Measurements from ENCODE around the gene NOL4L. TPM values are rescaled to one million over a fixed set of nuclear protein-coding genes. Genes with fewer than 3 reads are reported as not detected.

The NOL4L gene
- total RNA-seq, 6 experiments from 2014 or later = 12.0 to 16.3 (median 13.2) TPM

GRCh38 chr20:32473231-32474008 lies 111.7 kb downstream of the NOL4L start:
- TF ChIP-seq CTCF (IDR thresholded peaks at IDR 0.05) = no peak
- no peak for DNase-seq
- Mint-ChIP-seq H3K36me3 (ENCODE audit: low read depth) (peaks cover 11% of the 10 kb centered on the region; the same call in 1 of the 2 replicates), H3K9me3 (no peaks in the 10 kb centered on the region), H3K4me1 (ENCODE audit: low read depth) (peaks cover 50% of the 10 kb centered on the region), H3K27me3 (ENCODE audit: insufficient read depth) (peaks cover 2% of the 10 kb centered on the region), H3K27ac (peak overlapping the region; percentile 40; the same call in 1 of the 2 replicates), H3K4me3 (peak overlapping the region; percentile 30; the same call in 1 of the 2 replicates)

- TF ChIP-seq CTCF (IDR thresholded peaks at IDR 0.05) = no peak
- H3K4me3 Mint-ChIP-seq = no peak overlapping the region
- H3K9me3 Mint-ChIP-seq = no peaks in the 10 kb centered on the region
- peaks cover 11% of the 10 kb centered on the region; the same call in 1 of the 2 replicates for H3K36me3 Mint-ChIP-seq (ENCODE audit: low read depth)
- H3K4me1 Mint-ChIP-seq (ENCODE audit: low read depth) = peaks cover 42% of the 10 kb centered on the region
- H3K27me3 Mint-ChIP-seq (ENCODE audit: insufficient read depth) = peaks cover 2% of the 10 kb centered on the region
- no peak for DNase-seq
- H3K27ac Mint-ChIP-seq = no peak overlapping the region
These were observed 112.4 kb downstream of the NOL4L start for GRCh38 chr20:32472581-32473207.

- DNase-seq = no peak
- peaks cover 28% of the 10 kb centered on the region for H3K4me1 Mint-ChIP-seq (ENCODE audit: low read depth)
These were observed 114.2 kb downstream of the NOL4L start for GRCh38 chr20:32470940-32471339.

GRCh38 chr20:32470025-32470861 lies 114.9 kb downstream of the NOL4L start:
- TF ChIP-seq CTCF (IDR thresholded peaks at IDR 0.05) = peak; percentile 79
- H3K27me3 Mint-ChIP-seq (ENCODE audit: insufficient read depth) = peaks cover 2% of the 10 kb centered on the region
- H3K36me3 Mint-ChIP-seq (ENCODE audit: low read depth) = peaks cover 11% of the 10 kb centered on the region; the same call in 1 of the 2 replicates
- peak overlapping the region; percentile 11; the same call in 1 of the 2 replicates for H3K4me3 Mint-ChIP-seq
- peak overlapping the region; percentile 82 for H3K27ac Mint-ChIP-seq
- H3K4me1 Mint-ChIP-seq (ENCODE audit: low read depth) = peaks cover 28% of the 10 kb centered on the region
- H3K9me3 Mint-ChIP-seq = no peaks in the 10 kb centered on the region
- DNase-seq = peak; percentile 50

More at GRCh38 chr20:32470940-32471339, 114.2 kb downstream of the NOL4L start:
- TF ChIP-seq CTCF (IDR thresholded peaks at IDR 0.05) = no peak
- peak overlapping the region; percentile 48; the same call in 1 of the 2 replicates for H3K27ac Mint-ChIP-seq
- H3K27me3 Mint-ChIP-seq (ENCODE audit: insufficient read depth) = peaks cover 2% of the 10 kb centered on the region
- H3K36me3 Mint-ChIP-seq (ENCODE audit: low read depth) = peaks cover 11% of the 10 kb centered on the region; the same call in 1 of the 2 replicates
- H3K9me3 Mint-ChIP-seq = no peaks in the 10 kb centered on the region
- H3K4me3 Mint-ChIP-seq = no peak overlapping the region

- Mint-ChIP-seq H3K27ac (no peak overlapping the region; the same call in 1 of the 2 replicates), H3K4me3 (no peak overlapping the region), H3K27me3 (ENCODE audit: insufficient read depth) (peaks cover 2% of the 10 kb centered on the region; the same call in 1 of the 2 replicates), H3K9me3 (no peaks in the 10 kb centered on the region), H3K4me1 (ENCODE audit: low read depth) (peaks cover 26% of the 10 kb centered on the region), H3K36me3 (ENCODE audit: low read depth) (peaks cover 11% of the 10 kb centered on the region; the same call in 1 of the 2 replicates)
- DNase-seq = no peak
- no peak for TF ChIP-seq CTCF (IDR thresholded peaks at IDR 0.05)
These were observed 116.3 kb downstream of the NOL4L start for GRCh38 chr20:32468860-32469259.

Data from HFFc6 (cell line).